Right lobe of liver (tissue), 4 donors: ENCODE data around the gene SLC22A4.

ENCODE experiments used
- CTCF ChIP-seq, 4 donors: fragments of 200-600 bp in 3 of 4; fragments of 450-650 bp in 1 of 4; IDR thresholded peaks; one replicate each; pipeline versions ENCODE4 v1.5.1 to v1.8.0; 2016 to 2022; ENCODE audit warnings: antibody characterized with exemption in 4 of 4, mild to moderate bottlenecking in 2 of 4
- POLR2A ChIP-seq: fragments of 450-650 bp; IDR thresholded peaks from one replicate; pipeline ENCODE4 v1.6.1; 2017; ENCODE audit warnings: antibody characterized with exemption, mild to moderate bottlenecking
- donor health status: DM: no; HTN: no; CAD: no.
- donor health status: DM: no; HTN: no; CAD: no.
- donor health status: DM: no; HTN: yes; CAD: no.

GRCh38 chr5:132274050-132274792, 20.0 kb upstream of the SLC22A4 start:
- TF ChIP-seq CTCF (IDR thresholded peaks at IDR 0.05), result no peak
- no peak for TF ChIP-seq POLR2A
